Measurements from ENCODE around the gene KCNQ1.

The KCNQ1 gene

DNA sequence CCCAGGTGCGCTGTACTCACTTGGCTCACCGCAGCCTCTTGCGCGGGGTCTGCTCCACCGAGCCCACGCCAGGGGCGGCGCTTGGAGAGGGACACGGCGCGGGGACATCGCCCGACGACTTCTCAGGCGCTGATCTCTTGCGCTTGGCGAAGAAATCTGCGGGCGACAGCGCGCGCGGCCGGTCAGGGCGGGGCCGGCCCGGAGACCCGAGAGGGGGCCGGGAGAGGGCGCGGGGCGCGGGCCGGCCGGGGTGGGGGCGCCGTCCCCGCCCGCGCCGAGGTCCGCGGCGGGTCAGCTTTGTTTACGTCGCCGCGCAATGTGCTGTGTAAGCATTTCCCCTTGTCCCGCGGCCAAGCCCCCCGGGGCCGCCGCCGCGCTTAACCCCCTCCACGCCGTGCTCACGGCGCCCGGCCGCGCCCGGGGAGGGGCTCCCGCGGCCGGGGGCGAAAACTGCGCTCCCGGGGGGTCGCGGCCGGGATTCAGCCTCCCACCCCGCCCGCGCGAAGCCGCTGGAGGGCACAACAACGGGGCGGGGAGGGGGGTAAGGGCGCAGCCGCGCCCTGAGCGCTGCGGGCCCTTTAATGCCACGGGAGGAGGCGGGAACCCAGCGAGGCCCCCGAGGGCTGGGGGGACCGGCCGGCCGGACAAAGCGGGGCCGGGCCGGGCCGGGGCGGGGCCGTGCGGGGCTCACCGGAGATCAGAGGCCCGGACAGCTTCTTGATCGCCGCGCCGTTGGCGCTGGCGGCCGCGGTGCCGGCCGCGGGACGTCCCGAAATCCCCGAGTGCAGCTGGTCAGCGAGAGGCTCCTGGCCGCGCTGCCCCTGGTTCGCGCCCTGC is 439.4 kb downstream of the KCNQ1 start:
- no peak for FAIRE-seq

- FAIRE-seq = no peak
Measured at GRCh38 chr11:2885017-2885677, 440.3 kb downstream of the KCNQ1 start.

DNA sequence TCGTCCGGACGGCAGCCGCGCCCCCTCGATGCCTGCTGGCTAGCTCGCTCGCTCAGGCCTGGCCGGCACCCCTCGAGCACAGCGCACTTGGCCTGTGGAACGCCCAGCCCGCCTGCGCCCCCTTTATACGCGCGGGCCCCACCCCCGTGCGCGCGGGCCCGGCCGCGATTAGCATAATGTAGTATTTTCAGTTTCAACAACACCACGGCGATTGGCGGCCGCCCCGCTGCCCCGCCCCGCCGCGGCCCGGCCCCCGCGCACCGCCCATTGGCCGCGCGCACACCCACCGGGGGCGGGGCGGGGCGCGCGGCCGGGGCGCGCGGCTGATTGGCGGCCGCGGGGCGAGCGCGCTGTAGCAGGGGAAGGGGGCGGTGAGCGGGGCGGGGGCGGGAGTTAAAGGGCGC is 440.9 kb downstream of the KCNQ1 start, which contains the start of gene CDKN1C:
Gene CDKN1C, minus strand, starts transcription at position 98 of the 404 bp plus-strand sequence. CDS start 319 bp downstream, outside the sequence.
- FAIRE-seq = no peak

DNA sequence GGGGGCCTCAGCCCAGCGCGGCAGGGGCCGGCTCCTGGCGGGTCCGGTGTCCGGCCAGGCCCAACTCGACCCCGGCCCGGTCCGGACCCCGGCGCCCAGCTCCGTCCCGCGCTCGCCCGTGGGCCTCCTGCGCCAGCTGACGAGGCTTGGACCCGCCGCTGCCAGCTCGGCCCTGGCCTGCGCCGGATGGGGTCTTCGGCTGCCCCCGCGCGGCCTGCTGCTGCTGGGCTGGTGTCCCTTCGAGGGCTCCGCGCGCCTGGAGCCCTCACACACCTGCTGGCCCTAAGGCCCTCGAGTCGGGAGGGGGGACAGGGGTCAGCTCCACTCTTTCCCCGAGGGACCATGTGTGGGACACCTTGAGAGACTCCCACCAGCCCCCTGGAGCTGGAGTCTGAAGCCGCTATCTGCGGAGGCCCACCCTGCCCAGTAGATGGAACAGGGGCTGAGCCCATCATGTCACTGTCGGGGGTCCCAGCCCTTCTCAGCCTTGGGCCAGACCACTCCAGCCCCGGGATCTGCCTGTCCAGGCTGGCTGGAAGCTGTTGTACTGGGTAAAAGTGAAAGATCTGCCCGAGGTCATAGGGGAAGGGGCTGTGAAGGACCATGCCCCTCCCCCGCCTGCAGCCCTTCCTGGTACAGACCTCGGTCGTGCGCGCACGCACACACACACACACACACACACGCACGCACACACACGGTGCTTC is 441.5 kb downstream of the KCNQ1 start:
- no peak for FAIRE-seq

DNA sequence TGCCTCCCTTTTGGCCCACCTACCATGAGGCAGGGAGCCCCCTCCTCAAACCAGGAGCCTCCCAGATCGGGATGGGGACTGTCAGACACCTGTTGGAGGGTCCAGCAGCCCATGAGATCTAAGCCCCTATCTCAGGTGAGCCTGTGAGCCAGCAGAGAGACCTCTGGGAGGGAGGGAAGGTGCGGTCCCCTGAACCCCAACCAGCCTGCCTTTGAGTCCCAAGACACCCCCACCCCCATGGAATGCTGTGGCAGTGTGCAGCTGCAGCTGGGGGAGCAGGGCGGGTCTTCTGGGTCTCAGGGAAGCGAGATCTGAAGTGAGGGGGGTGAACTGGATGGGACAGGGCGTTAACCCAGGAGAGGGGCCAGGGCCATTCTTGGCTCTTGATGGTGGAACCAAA is 442.1 kb downstream of the KCNQ1 start:
- no peak for FAIRE-seq

- no peak for FAIRE-seq
Measured at GRCh38 chr11:2887515-2888195, 442.8 kb downstream of the KCNQ1 start.

DNA sequence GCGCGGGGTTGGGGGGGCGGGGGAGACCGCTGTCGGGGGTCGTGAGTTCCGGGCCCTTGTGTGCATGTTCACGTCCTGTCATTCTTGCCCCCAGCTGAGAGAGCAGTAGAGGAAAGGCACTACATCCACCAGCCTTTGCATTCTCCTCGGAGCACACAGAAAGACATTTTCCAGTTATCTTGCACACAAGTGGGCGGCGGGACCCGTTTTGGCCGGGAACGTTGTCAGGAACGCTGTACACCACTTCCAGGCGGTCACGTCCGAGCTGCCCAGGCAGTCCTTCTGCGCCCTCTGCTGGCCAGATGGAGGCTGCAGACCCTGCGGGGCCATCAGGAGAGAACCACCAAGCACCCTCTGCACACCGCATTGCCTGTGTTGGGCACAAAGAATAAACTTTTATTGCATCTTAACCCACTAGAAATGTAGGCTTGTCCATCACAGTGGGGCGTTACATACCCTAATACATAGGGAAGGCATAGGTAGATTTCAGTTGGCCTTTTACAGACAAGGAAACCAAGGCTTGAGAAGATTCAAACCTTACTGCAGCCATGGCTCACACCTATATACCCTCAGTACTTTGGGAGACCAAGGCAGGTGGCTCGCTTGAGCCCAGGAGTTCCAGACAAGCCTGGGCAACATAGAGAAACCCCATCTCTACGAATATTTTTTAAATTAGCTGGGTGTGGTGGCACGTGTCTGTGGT is 443.6 kb downstream of the KCNQ1 start:
- no peak for FAIRE-seq

DNA sequence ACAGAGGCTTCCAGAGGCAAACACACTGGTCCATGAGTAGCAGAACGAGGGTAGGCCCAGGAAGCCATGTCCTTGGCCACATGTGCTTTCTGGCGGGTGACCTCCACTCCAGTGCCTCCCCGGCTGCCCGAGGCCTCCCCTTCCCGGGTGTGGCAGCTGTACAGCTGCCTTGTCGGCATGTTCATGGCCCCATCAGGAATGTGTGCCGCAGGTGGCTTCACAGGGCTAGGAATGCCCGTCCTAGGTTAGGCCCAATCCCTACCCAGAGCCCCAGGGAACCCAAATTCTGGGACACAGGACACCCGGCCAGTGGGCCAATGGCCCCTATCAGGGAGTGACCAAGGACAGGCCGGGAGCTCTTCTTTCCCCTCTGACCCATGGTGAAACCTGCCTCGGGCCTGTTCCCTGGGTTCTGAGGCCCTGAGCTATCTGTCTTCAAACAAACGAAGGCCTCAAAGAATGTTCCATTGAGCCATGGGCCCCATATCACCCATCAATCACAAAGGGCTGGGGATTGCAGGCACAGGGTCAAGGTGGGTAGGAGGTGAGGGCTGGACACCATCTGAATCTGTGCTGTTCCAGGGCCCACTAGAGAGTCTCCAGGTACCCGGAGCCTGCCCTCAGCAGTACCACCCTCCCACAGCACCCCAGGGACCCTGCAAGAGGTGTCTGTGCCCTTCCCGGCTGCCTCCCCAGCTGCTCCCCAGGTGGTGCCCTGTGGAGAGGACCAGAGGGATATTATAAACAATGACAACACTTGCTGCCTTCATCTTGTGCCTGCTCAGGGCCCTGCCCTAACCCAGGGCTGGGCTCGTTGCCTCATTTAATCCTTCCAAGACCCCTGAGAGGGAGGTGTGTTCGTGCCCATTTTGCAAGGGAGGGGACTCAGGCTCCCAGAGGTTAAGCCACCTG is 444.8 kb downstream of the KCNQ1 start:
- FAIRE-seq = no peak

DNA sequence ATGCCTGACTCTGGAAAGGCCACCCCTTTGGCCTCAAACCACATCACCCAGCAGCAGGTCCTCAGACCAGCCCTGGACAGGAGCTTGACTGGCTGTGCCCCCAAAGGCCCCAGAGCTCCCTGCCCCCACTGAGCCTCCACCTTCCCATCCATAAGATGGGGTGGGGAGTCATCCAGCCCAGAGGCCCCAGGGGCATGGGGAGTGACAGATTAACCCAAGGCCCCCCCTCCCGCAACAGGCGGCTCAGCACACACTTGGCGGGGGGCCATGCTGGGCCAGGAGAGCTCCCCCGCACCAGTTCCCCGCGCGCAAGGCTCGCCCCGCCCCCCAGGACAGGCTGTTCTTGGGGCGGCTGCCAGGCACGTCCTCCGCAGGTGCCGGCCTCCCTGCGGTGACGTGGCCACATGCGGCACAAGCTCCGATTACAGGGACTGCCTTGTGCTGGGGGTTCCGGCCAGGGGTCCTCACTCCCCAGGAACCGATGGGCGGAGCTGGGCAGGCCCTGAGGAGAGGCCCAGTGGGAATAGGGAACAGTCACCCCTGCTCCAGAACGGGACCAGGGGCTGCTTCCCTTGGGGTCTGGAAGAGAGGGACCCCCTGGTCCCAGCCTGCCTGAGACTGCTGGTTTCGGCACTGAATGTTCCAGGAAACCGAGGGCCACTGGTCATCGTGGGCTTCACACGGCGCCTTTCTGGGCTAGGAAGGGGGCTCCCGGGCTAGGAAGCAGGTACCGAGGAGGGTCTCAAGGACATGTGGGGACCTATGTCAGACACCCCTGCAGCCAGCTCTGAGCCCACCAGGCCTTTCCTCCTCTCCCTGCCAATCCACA is 445.9 kb downstream of the KCNQ1 start:
- FAIRE-seq = no peak

DNA sequence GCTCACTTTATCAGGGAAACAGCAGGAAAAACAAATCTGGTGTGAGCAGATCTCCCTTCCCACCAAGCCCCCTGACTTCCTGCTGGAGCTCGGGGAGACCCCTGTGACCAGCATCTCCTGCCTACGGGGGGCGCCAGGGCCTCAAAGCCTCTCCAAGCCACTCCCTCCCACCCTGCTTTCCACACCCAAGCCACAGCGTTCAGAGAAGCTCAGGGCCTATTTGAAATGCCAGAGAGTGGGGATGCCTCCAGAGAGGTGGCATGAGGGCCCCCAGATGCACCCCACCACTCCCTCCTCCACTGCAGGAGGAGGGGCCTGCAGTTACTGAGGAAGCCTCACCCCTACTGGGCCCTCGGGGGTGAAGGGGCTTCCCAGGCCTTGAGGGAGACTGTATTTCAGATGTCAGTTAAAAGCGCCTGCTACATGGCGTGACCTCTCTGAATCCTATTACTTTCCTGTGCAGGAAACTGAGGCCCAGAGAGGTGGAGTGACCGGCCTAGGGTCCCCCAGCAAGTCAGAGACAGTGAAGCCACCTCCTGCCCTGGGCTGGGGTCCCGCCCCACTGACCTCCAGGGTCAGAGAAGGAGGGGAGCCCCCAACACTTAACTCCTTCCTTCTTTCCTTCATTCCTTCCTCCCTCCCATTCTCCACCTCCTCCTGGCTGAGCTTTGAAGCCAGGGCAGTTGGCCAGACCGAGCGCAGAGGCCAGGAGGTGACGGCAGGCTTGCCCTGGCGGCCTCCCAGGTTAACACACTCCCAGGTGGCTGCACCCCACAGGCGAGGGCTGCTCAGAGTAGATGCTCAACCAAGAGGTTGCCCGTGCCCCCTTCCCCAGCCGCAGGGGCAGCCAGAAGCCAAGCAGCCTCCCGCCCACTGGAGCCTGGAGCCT is 446.8 kb downstream of the KCNQ1 start:
- no peak for FAIRE-seq

DNA sequence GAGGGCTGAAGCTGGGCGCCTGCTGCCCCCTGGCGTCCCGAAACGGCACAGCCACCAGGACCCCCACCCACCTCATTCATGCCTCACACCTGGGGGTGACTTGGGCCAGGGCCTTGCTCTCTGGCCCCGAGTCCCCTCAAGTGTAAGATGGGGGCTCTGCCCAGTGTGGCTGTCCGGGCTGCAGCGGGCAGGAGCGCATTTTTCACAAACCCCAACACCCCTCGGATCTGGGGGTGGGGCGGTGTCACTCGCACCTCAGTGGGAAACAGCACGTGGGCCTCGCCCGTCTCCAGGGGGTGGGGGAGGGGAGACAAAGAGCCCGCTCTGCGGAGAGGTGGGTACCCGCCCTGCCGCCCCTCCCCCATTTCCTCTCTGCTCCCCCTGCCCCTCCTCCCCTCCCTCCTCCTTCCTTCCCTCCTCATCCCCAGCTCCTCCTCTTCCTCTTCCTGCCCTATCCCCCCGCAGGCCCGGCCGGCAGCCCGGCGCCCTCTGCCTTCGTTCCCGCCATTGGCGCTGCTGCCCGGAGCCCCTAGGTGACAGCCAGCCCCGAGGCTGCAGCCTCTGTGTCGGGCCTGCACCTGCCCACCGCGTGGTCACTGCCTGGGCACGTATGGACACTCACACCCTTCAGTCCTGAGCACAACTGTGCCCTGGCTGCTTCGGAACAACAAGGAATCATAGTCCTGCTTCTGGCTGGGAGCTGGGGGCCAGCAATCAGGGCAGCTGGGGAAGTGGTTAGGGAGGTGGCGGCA is 447.6 kb downstream of the KCNQ1 start:
- FAIRE-seq = no peak

DNA sequence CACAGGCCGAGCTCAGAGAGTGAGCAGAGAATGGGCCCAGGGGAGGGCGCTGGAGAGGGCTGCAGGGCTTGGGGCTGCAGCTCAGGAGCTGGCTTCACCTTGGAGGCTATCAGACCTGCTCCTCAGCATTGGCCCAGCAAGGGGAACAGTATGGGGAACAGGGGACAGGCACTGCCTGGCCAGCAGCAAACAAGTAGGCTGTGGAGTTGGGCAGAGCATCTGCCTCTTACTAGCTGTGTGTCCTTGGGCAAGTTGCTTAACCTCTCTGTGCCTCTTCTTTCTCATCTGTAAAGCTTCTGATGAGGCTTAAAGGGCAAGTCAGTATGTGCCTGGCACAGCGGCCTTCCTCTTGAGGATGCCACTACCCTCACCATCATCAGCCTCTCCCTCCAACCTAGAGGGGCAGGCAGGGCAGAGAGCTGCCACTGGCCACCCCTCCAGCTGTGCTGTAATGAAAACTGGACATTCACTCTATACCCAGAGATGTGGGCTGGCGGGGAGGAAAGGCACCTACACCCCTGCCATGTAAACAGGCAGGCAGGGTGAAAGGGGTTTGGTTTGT is 448.2 kb downstream of the KCNQ1 start:
- FAIRE-seq = no peak

- no peak for FAIRE-seq
Measured at GRCh38 chr11:2893935-2894334, 449.1 kb downstream of the KCNQ1 start.

DNA sequence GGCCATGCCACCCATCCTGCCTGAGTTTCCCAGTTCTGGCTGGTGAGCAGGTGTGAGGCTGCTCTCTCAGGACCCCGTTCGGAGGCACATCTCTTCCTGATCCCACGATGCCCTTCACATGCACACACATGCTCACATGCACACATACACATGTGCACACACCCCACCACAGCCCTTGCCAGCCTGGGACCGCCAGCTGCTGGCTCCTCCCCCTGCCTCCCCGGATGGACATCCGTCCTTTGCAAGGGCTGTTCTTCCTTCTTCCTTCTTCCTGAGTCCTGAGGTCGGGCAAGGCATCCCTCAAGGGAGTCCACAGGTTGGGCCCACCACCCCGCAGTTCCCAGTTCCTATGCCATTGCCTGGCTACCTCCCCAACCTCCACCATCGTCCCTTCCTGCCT is 451.2 kb downstream of the KCNQ1 start:
- no peak for FAIRE-seq

- no peak for FAIRE-seq
Measured at GRCh38 chr11:2897048-2897447, 452.2 kb downstream of the KCNQ1 start.

- no peak for FAIRE-seq
Measured at GRCh38 chr11:2898366-2899079, 453.7 kb downstream of the KCNQ1 start.
